Stimulated activated CD8-positive, alpha-beta memory T cell treated with anti-CD3 and anti-CD28 coated beads, Interleukin-12 subunit alpha, Interleukin-12 subunit beta, amount 100 ng/mL, for 24 hours (primary cell): ENCODE measurements around the gene ASIC4.

Experiments
- DNase-seq: peaks from one replicate; pipeline ENCODE4 v3.0.0-alpha.2; 2020; ENCODE audit errors: extremely low read depth

ASIC4 gene

DNA sequence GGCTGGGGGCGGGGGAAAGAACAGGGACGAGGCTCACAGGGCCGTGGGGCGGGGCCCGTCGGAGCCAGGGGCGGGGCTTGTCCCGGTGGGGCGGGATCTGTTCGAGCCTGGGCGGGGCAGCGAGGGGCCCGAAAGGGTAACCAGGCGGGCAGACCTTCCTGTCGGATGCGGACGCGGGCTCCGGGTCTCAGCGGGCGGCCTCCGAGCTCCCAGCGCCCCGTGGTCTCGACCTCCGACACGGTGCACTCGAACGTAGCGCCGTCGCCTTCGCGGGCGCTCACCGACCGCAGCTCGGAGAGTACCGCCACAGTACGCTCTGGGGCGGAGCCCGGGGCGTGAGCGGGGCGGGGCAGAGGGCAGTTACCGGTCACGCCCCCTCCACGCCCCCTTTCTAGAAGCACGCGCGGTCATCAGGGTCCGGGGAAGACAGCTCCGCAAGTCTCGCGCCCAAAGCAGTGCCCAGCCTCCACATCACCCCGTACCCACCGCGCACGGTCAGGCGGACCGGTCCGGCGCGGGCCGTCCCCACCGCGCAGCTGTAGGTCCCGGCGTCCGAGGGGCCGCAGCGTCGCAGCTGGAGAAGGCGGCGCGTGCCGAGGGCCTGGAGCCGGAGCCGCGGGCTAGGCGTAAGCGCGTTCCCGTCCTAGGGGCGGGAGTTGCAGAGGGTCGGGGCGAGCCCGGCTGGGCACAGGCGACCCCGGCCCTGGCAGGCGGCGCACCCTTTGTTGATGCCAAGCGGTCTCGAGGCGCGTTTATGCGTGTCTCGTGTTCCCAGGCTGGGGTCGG, 38.3 kb downstream of the ASIC4 start:
- DNase-seq: peak; percentile 60

DNA sequence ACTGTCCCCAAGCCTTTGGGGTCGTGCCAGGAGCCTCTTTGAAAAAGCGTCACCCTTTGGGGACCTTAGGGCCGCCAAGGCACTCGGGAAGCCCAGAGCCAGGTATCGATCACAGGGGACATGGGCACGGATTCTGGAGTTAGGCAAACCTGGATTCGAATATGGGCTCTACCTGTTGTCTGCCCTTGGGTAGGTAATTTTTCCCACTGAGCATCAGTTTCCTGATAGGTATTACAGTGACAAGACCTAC, 38.8 kb downstream of the ASIC4 start:
- DNase-seq: no peak

DNA sequence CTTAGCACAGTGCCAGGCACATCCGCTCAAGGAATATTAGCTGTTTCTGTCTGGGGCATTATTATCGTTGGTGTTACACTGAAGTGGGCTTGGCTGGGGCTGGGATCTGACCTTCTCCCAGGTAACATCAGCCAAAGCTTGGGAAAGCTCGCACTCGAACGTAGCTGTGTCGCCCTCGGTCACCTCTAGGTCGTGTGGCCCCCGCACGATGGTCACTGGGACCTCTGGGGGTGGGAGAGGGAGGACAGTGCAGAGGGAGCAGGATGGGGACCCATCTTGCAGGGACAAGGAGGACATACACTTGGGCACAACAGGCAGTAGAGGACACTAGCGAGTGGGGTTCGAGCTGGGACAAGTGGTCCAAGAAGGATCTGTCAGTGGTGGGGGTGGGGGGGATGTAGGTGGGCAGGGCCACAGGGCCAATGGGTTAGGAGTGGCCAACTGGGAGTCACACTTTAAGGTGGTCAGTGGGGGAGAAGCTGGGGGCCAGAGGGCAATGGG, 39.2 kb downstream of the ASIC4 start:
- DNase-seq: no peak

DNA sequence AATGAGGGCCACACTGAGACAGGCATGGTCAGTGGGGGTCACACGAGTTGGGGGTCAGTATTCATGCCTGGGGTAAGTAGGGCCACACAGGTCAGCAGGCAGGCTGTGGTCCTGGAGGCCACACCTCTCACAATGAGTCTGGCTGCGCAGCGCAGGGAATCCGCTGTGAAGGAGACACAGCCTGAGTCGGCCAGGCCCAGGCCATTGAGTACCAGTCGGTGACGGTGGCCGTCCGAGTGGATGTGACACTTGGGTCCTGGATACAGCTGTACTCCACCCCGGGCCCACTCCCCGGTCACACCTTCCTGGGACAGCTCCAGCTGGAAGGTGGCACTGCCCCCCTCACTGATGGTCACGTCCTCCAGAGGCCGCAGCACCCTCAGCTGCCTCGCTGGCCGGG, 40.1 kb downstream of the ASIC4 start:
- no peak for DNase-seq

DNA sequence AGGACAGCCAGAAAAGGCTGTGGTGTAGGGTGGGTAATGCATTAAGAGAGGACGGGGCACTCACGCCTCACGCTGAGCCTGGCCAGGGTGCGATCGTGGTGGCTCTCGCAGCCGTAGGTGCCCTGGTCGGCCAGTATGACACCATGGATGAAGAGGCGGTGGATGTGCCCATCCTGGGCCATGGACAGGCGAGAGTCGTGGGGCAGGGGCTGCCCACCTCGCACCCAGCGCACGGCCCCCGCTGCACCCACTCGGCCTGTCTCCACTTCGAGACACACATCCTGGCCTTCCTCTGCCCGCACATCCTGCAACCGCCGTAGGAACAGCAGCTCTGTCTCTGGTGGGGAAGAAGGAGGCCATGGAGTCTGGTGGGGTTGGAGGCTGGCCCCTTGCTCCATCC, 41.7 kb downstream of the ASIC4 start:
- DNase-seq: no peak

DNA sequence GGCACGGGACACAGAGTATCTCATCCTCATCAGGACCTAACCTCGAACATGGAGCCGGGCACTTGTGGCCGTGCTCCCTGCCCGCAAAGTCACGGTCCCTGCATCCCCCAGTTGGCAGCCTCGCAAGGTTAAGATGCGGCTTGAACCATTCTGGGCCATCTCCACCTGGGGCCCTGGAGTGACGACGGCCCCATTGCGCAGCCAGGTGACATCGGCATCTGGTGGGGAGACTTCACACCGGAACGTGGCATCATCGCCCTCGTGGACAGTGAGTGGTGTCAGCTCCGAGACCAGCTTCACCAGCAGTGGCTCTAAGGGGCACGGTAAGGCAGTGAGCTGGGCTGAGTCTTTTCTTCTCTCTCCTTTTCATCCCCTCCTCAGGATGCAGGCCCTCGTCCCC, 42.1 kb downstream of the ASIC4 start:
- DNase-seq: no peak

DNA sequence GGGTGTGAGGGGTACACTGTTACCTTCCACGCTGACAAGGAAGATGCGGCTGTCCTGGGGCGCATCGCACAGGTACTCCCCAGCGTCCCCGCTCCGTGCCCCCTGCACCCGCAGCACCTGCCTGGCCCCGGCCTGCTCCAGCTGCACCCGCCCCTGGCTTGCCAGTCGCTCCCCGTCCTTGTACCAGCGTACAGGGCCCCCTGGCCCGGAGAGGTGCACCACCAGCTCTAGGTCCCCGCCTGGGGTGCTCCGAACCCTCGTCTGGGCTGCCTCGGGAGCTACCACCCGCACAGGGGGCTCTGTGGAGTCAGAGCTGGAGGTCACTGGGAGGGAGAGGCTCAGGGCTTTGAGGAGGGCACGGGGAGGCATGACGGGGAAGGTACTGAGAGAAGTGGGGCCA, 43.0 kb downstream of the ASIC4 start:
- no peak for DNase-seq

DNA sequence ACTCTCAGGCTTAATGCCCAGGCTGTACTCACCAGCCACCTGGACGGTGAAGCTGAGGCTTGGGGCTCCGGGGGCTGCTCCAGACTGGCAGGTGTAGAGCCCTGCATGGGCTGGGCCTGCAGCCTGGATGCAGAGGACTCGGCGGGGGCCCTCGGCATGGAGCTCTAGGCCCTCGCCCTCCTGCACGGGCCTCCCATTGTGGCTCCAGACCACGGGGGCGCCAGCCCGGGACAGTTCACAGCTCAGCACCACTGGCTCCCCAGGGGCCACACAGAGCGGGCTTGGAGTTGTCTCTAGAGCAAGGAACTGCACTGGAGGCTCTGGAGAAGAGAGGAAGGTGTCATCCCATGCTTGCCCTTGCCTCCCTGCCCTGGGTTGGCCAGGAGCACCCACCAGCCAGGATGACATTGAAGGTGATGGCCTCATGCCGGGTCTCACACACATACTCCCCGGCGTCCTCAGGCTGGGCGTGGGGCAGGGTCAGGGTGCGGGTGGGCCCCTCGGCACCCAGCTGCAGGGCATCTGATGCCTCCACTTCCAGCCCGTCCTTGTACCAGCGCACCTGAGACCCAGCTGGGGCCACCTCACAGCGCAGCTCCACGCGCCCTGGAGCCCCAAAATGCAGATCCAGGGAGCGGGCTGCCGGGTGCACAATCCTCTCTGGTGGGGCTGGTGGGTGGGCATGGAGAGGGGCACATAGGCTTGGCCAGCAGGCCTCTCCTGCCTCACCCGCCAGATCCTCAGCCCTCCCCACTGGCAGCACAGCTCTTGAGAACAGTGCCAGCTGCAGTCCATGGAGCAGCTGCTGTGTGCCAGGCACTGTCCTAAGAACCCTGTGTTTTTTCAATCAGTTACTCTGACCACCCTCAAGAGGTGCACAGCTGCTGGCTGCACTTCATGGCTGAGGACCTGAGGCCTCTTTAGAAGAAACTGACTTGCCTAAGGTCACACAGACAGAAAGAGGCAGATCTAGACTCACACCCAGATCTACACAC, 43.8 kb downstream of the ASIC4 start:
- no peak for DNase-seq

DNA sequence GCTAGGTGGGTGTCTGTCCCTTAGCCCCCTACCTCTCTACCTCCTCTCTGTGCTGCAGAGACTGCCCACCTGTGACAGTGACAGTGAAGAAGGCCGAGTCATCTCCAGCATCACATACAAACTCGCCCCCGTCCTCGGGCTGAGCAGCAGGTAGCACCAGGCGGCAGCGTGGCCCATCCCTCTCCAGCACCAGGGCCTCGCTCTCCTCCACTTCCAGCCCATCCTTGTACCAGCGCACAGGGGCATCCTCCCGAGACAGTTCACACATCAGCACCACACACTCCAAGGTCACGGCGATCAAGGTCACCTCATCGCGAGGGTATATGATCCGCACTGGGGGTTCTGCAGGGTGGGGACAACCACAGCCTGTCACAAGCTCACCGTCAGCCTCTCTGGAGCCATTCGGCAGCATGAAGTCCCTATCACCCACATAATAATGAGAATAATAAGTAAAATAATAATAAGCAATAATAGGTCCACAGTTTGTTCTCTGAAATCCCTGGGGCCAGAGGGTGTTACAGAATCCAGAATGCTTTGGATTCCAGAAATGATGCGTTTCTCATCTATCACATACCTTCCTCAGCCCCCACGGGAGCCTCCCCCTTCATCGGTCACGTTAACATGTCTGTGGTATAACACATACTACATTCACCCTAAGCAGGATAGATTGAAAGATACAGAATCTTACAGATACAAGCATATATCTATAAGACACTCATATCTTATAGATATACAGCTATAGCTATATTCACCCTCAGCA, 45.1 kb downstream of the ASIC4 start:
- DNase-seq: no peak

DNA sequence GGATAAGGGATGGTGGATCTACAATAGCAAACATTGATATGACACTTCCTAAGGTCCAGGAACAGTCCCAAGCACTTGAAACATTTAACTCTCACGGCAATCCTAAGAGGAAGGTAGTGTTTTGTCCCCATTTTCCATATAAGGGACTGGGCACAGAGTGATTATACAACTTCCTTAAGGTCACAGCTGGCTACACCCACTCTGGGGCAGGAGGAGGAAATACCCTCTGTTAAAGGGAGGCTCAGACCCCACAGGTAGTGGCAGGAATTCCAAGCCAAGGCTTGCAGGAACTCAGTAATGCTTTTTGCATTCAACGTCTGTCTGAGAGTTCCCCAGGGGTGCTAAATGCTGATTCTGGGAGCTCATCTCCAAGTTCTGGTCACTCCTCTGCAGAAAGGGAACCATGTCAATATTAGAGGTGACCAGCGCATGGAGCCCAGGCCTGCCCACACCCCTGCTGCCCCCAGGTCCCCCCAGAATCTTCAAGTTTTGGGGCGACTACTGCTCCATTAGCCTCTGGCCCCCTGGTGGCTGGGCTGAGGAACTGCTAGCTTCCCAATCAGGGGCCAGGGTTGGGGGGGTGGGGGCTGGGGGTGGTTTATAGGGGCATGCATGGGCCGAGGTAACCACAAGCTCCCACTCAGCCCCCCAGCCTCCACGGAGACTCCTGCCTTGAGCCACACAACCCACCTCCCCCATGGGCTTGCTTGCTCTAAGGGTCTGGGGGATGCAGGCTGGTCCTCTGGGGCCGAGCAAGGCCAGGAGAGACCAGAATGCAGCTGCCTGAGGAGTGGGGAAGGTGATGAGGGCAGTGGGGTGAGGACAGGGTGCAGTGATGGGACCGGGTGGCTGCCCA, 46.0 kb downstream of the ASIC4 start:
- no peak for DNase-seq

DNA sequence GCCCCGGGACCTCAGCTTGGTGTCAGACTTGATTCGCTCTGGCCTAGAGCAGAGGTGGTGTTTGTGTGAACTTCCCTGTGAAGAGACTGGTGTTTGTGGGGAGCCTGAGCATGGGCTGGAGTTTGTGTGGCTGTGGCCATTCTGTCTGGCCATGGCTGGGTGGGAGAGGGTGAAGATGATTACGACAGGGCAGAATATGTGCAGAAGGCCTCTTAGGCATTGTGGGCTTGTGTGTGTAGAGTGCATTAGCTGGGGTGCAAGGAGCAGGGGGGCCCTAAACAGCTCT, 46.6 kb downstream of the ASIC4 start:
- DNase-seq: no peak

DNA sequence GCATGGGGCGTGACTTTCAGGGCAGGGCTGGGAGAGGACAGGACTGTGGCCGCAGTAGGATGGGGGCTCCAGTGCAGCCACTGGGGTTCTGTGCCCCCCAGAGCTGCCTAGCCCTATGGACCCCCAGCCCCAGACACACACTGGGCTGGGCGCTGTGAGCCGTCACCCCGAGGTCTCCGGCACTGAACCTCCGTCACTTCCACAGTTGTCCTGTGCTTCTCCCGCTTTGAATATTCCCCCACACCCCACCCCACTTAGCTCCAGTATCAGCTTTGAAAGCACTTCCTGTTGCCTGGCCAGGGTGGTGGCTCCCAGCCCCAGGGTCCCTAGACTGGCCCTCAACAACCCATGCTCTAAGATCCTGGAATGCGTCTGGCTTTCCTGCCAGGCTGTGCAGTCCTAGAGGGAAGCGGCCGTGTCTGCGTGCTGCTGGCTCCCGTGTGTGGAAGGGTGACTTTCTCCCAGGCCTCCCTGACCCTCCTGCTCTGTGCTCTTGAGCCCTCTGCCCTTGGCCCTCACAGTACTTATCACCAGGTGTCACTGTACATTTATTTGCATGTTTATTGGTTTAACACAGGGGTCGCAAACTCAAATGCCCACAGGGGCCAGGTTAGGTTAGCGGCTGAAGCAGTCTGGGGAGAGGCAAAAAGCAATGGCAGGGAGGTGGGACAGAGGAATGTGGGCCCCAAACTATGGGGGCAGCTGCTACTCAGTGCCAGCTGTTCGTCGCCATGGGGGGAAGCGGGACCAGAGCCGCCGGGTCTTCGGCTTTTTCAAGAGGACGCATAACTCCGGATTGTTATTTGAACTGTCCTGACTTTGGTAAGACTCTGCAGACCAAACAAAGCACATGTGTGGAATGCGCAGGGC, 47.1 kb downstream of the ASIC4 start:
- no peak for DNase-seq

DNA sequence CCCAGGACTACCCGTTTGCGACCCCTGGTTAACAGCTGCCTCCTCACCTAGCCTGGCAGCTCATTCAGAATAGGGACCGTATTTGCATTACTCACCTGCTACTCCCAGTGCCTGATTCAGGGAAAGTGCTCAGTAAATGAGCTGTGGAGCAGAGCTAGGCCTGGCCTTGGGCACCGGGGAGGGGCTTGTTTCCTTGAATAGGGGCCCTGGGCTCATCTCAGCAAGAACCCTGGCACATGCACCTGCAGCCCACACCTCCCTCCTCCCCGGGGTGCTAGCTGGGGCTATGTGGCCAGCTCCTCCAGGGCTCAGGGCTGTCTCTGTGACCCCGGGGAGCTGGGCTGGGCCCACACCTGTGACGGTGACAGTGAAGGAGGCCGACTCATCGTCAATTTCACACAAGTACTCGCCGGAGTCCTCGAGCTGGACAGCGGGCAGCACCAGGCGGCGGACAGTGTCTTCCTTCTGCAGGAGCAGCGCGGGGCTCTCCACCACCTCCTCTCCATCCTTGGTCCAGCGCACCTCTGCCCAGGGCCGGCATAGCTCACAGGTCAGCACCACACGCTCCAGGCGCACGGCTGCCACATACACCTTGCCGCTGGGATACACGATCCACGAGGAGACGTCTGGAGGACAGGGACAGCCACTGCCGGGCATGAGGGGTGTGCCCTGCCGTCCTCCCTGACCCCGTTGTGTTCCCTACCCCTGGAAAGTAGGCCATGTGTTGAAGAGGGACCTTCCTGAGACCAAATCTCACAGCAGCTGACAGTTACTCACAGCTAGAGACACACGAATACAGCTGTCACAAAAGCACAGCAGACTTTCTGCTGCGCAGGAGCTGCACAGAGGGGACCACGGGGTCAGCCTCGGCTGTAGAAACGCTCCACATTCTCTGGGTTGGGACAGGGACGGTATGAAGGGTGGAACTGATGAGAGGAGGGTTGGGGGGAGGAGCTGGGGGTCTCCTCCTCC, 48.1 kb downstream of the ASIC4 start:
- DNase-seq: no peak

DNA sequence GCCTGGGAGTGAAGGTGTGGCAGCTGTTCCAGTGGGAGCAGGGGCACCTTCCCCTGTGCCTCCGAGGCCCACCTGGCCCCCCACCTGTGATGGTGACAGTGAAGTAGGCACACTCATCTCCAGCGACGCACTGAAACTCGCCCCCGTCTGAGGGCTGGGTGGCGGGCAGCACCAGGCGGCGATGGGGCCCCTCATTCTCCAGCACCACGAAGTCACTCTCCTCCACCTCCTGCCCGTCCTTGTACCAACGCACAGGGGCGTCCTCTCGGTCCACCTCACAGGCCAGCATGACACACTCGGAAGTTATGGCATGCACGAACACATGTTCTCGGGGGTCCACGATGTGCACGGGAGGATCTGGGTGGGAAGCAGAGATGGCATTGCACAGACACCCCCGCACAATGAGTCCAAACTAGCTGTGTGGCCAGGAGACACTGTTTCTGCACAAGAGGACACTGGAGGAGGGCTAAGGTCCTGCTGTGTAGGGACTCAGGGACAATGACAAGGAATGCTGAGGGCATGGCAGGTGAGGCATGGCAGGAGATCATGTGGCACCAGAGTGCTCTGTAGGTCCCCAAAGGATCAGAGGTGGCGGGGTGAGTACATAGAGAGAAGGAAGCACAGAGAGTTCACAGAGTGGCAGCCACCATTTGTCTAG, 49.1 kb downstream of the ASIC4 start:
- DNase-seq: no peak

DNA sequence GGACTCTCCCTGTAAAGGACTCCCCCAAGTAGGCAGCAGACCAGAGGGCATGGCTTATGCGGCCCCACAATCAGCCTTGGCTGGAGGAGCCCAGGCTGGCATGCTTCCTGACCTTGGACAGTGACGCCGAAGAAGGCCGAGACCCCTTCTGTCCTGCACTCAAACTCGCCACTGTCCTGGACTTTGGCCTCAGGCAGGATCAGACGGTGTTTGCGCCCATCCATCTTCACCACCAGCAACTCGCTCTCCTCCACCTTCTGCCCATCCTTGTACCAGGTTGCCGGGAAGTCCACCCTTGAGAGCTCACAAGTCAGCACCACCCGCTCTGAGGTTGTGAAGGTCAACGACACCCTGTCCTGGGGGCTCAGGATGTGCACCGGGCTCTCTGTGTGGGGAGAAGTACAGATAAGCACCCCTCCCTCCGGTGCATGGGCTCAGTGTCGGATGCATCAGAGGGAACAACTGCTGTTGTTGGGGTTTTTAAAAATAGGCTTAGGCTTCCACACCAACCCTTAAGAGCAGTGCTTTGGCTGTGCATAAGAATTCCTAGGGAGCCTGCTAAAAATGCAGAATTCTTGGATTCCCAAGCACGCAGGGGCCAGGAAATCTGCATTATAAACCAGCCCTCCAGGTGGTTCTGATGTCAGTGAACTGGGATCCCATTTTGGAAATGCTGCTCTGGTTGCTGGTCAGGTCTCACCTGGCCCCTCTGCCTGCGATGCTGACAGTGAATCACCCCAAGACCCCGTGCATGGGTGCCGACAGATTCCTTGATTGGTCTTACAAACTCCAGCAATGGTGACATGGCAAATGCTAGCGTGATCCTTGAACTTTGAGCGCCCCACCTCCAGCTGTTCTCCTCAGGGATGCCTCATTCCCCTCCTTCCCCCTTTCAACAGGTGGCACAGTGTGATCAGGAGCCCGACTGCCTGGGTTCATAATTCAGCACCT, 51.1 kb downstream of the ASIC4 start:
- DNase-seq: no peak

DNA sequence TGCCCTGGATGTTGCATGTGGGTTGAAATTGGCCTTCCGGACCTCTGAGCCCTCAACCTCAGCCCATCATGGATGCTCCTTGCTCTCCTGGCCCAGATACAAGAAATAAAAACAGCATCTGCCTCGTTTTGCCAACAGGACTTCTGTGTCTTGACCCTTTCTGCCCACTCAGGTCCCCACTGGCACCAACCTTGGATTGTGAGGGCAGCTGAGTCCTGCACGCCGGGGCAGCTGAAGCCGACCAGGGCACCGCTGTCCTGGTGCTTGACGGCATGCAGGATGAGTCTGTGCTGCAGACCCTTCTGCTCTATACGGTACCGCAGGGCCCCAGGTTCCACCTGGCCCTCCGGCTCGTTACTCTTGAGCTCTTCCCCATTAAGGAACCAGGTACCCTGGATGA, 52.4 kb downstream of the ASIC4 start:
- DNase-seq: no peak

DNA sequence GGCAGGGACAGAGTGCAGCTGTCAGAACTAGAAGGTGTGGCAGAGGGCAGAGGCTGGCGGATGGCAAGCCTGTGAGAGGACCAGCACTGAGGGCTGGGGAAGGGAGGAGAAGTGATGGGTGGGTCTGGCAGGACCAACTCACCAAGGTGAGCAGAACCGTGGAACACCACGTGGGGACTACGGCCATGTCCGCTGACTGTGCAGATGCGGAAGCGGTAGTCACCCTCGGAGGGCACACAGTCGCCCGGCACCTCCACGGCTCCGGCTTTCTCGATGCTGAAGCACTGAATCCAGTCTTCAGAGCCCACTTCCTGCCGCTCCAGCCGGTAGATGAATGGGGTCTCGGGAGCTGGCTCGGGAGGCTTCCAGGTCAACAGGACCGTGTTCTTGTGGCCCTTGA, 52.8 kb downstream of the ASIC4 start:
- DNase-seq: no peak
